ENCODE data around the gene SPAG9.

The SPAG9 gene

DNA sequence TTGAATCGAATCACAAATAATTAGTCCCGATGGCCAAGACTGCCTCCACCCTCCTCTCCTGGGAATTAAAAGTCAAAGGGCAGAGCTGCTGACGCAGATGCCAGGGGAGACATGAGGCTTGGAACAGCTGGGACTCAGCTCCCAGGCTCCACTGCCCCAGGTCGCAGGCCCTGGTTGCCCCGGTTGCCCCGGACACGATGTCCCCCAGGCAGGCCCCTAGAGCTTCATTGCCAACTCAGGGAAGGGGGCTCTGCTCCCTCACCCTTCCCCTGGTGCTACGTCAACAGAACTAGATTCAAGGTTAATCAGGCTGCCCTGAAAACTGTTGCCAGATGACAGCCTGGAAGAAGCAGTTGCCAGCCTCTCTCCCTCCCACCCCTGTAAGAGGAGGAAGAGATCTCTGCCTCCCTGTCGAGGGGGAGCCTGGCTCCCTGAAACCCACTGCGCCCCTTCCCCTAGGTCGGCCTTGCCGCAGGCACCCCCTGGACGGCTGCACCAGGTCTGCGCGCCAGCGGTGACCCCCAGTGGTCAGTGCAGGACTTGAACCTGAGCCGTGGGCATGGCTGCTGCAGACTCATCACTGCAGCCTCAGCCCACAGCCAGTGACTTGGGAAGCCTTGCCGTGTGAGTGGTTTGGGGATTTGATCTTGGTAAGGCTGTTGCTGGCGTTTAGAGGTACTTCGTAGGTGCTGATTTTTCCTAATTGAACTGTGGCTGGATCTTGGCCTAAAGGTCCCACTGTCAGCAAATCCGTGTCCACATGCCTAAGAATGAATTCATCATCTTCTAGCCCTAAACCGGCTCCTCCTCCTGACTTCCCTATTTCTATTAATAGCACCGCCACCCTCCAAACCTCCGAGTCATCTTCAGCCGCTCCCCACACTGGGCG is 170.4 kb downstream of the SPAG9 start:
- peak; percentile 69 for ATAC-seq (ENCODE audit: insufficient read depth, low read depth)
- H3K27me3 ChIP-seq (ENCODE audit: insufficient read depth, low read length, poor library complexity): no peaks in the 10 kb centered on the region
- no peak overlapping the region for H3K9ac ChIP-seq (ENCODE audit: low read depth, low read length)
- H3K36me3 ChIP-seq (ENCODE audit: insufficient read depth, low read length): no peaks in the 10 kb centered on the region
- 0 out of 2 replicates have a peak, but pooled peaks cover 3% of the 10 kb centered on the region for H4K20me1 ChIP-seq (ENCODE audit: insufficient read depth, low read length)
- H3K4me1 ChIP-seq (ENCODE audit: insufficient read depth, low read length): peaks cover 9% of the 10 kb centered on the region
- no peak overlapping the region for H3K4me3 ChIP-seq (ENCODE audit: low read depth in 1 of 2, low read length in 2 of 2)
- no peak overlapping the region for H3K27ac ChIP-seq (ENCODE audit: low read length)
- no peak overlapping the region for H3K4me2 ChIP-seq (ENCODE audit: insufficient read depth, low read length)
- no peaks in the 10 kb centered on the region for H3K9me3 ChIP-seq (ENCODE audit: insufficient read depth, low read length, severe bottlenecking)
- TF ChIP-seq EZH2 (IDR thresholded peaks at IDR 0.05; ENCODE audit: borderline replicate concordance, low read depth, low read length, severe bottlenecking): no peak
- TF ChIP-seq, protein P1, sequence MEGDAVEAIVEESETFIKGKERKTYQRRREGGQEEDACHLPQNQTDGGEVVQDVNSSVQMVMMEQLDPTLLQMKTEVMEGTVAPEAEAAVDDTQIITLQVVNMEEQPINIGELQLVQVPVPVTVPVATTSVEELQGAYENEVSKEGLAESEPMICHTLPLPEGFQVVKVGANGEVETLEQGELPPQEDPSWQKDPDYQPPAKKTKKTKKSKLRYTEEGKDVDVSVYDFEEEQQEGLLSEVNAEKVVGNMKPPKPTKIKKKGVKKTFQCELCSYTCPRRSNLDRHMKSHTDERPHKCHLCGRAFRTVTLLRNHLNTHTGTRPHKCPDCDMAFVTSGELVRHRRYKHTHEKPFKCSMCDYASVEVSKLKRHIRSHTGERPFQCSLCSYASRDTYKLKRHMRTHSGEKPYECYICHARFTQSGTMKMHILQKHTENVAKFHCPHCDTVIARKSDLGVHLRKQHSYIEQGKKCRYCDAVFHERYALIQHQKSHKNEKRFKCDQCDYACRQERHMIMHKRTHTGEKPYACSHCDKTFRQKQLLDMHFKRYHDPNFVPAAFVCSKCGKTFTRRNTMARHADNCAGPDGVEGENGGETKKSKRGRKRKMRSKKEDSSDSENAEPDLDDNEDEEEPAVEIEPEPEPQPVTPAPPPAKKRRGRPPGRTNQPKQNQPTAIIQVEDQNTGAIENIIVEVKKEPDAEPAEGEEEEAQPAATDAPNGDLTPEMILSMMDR (IDR thresholded peaks at IDR 0.05; ENCODE audit: borderline replicate concordance, extremely low read depth, low read length, poor library complexity, severe bottlenecking): peak; percentile 71
- no peak overlapping the region for H2AFZ ChIP-seq (ENCODE audit: low read depth, low read length)
- no peaks in the 10 kb centered on the region for H3K79me2 ChIP-seq (ENCODE audit: insufficient read depth, low read length)
- peak; percentile 48 for DNase-seq

DNA sequence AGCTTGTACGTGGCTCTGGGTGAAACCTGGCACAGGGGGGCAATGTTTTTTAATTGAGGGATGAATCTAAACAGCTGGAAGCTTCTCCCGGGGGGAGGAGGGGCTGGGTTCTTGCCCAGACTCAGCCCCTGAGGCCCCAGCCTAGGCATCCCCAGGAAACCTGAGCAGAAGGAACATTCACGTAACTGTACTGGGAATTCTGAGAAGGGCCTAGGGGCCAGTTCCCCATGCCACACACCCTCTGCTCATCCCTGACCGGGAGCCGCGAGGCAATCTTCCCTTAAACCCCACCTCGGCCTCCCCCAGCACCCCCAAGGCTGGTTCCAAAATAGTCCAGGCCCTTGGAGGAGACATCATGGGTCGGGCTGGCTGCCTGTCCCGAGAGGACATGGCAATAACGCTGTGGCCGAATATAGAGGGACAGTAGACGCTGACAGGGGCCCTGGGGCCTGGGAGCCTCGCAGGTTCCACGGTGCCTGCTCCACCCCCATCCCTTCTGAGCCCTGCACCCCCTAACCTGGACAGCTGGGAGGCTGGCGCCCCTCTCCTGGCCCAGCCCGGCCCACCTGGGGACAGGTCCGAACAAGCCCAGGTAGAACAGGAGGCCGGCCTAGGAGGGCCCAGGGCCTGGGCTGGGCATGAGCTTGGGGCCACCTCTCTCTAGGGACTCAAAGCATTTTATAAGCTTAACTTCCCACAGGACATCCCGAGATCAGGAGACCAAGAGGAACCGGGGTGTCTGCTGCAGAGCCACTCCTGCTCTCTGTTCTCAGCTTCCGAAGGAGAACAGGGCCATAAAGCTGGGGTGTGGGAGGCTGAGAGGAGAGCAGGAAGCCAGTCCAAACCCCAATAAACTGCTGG is 171.3 kb downstream of the SPAG9 start:
- DNase-seq (no peak), ATAC-seq (ENCODE audit: insufficient read depth, low read depth) (no peak)
- Histone ChIP-seq H3K4me1 (ENCODE audit: insufficient read depth, low read length) (peaks cover 14% of the 10 kb centered on the region), H3K4me2 (ENCODE audit: insufficient read depth, low read length) (no peak overlapping the region), H3K27me3 (ENCODE audit: insufficient read depth, low read length, poor library complexity) (peaks cover under 1% of the 10 kb centered on the region), H3K9me3 (ENCODE audit: insufficient read depth, low read length, severe bottlenecking) (no peaks in the 10 kb centered on the region), H3K27ac (ENCODE audit: low read length) (no peak overlapping the region), H4K20me1 (ENCODE audit: insufficient read depth, low read length) (0 out of 2 replicates have a peak, but pooled peaks cover 3% of the 10 kb centered on the region), H3K4me3 (ENCODE audit: low read depth in 1 of 2, low read length in 2 of 2) (no peak overlapping the region), H2AFZ (ENCODE audit: low read depth, low read length) (no peak overlapping the region), H3K36me3 (ENCODE audit: insufficient read depth, low read length) (no peaks in the 10 kb centered on the region), H3K79me2 (ENCODE audit: insufficient read depth, low read length) (no peaks in the 10 kb centered on the region), H3K9ac (ENCODE audit: low read depth, low read length) (no peak overlapping the region)
- no peak for TF ChIP-seq EZH2 (IDR thresholded peaks at IDR 0.05; ENCODE audit: borderline replicate concordance, low read depth, low read length, severe bottlenecking)
- TF ChIP-seq, protein P1 (IDR thresholded peaks at IDR 0.05; ENCODE audit: borderline replicate concordance, extremely low read depth, low read length, poor library complexity, severe bottlenecking): no peak

DNA sequence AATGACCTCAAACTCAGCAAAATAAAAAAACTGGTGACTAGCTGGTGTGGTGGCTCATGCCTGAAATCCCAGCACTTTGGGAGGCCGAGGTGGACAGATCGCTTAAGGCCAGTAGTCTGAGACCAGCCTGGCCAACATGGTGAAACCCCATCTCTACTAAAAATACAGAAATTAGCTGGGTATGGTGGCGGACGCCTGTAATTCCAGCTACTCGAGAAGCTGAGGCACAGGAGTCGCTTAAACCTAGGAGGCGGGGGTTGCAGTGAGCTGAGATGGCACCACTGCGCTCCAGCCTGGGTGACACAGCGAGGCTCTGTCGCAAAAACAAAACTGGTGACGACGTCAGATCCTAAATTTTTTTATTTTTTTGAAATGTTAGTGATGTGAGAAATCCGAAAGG is 172.0 kb downstream of the SPAG9 start:
- Histone ChIP-seq H3K27ac (ENCODE audit: low read length) (no peak overlapping the region), H3K4me1 (ENCODE audit: insufficient read depth, low read length) (peaks cover 14% of the 10 kb centered on the region), H4K20me1 (ENCODE audit: insufficient read depth, low read length) (peaks cover 7% of the 10 kb centered on the region), H3K9ac (ENCODE audit: low read depth, low read length) (no peak overlapping the region), H3K9me3 (ENCODE audit: insufficient read depth, low read length, severe bottlenecking) (no peaks in the 10 kb centered on the region), H3K79me2 (ENCODE audit: insufficient read depth, low read length) (no peaks in the 10 kb centered on the region), H3K4me2 (ENCODE audit: insufficient read depth, low read length) (no peak overlapping the region), H3K27me3 (ENCODE audit: insufficient read depth, low read length, poor library complexity) (peaks cover 3% of the 10 kb centered on the region), H2AFZ (ENCODE audit: low read depth, low read length) (no peak overlapping the region), H3K4me3 (ENCODE audit: low read depth in 1 of 2, low read length in 2 of 2) (no peak overlapping the region), H3K36me3 (ENCODE audit: insufficient read depth, low read length) (no peaks in the 10 kb centered on the region)
- ATAC-seq (ENCODE audit: insufficient read depth, low read depth) (no peak), DNase-seq (no peak)
- TF ChIP-seq, protein P1 (IDR thresholded peaks at IDR 0.05; ENCODE audit: borderline replicate concordance, extremely low read depth, low read length, poor library complexity, severe bottlenecking): no peak
- TF ChIP-seq EZH2 (IDR thresholded peaks at IDR 0.05; ENCODE audit: borderline replicate concordance, low read depth, low read length, severe bottlenecking): no peak

Data from DND-41 (cell line).